ENCODE measurements around the gene DIP2B. TPM values are rescaled to one million over a fixed set of nuclear protein-coding genes. Genes with fewer than 3 reads are reported as not detected.

DIP2B gene
- total and polyA plus RNA-seq, 12 donors = 3.4 to 46.6 (median 25.0) TPM

DNA sequence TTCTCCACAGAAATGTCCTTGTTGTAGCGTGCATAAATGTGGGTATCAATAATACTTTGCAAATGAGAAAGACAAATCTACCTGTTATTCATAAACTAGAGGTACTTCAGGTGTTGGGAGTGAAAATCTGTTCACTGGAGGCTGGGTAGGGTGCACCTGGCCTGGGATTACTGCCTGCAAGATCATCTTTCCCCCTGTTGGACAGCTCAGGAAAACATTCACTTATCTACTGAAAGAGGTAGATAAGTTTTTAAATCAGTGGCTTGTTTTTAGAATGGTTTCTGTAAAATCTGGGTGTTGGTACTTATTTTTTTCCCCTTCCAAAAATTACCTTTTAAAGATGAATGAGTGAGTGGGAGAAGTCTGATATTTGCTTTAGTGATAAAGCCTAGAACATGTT, 95.6 kb downstream of the DIP2B start:
- WGBS, 4 donors = 84 to 100% (median 93%) methylated on average over 1 of the region's 1 CpG
- TF ChIP-seq, protein P1, sequence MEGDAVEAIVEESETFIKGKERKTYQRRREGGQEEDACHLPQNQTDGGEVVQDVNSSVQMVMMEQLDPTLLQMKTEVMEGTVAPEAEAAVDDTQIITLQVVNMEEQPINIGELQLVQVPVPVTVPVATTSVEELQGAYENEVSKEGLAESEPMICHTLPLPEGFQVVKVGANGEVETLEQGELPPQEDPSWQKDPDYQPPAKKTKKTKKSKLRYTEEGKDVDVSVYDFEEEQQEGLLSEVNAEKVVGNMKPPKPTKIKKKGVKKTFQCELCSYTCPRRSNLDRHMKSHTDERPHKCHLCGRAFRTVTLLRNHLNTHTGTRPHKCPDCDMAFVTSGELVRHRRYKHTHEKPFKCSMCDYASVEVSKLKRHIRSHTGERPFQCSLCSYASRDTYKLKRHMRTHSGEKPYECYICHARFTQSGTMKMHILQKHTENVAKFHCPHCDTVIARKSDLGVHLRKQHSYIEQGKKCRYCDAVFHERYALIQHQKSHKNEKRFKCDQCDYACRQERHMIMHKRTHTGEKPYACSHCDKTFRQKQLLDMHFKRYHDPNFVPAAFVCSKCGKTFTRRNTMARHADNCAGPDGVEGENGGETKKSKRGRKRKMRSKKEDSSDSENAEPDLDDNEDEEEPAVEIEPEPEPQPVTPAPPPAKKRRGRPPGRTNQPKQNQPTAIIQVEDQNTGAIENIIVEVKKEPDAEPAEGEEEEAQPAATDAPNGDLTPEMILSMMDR (IDR thresholded peaks at IDR 0.05) = no peak
- no peak for TF ChIP-seq POLR2A (IDR thresholded peaks at IDR 0.05)
- no peak for DNase-seq

DNA sequence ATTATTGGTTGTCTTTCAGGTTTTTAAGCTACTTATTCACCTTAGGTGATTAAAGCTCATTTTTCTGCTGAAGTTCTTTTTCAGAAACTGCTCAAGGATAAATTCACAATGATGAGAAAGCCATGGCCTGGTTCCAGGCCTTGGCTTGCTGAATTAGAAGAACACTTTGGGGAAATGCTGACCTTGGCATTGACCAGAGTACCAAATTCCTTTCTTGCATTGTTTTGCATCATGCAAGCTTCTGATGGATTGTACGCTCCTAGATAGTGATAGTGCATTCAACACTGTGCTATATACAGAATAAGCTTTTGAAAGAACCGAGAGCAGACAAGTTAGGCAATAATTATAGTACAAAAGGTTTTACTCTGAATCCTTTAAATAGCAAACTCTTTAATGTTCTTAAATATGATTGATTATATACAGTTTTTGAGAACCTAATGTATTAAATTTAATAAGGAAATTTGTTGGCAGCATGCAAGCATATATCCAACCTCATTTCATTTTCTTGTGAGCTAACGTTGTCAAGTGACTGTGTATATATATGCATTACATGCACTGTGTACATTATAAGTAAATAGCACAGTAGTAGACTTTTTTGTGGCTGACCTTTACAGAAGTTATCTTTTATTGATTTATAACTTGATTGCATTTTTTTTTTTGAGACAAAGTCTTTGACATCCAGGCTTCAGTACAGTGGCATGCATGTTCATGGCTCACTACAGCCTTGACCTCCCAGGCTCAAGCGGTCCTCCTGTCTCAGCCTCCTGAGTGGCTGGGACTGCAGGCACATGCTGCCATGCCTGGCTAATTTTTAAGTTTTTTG, 99.2 kb downstream of the DIP2B start:
- intact Hi-C loops (cut with DNase I) = no loop called here
- peak; percentile 49 to 89 (median 78) for DNase-seq
- Histone ChIP-seq H3K4me3 (no peak overlapping the region), H3K27ac (peak overlapping the region in 4 of 5 donors; percentile 38 to 76 (median 60)), H3K9me3 (replicated peaks in 1 of 3) (no peaks in the 10 kb centered on the region), H3K27me3 (no peaks in the 10 kb centered on the region), H3K4me1 (replicated peaks in 1 of 2) (peaks cover 17 to 41% of the 10 kb centered on the region in 2 donors), H3K36me3 (replicated peaks in 1 of 2) (no peaks in the 10 kb centered on the region)
- TF ChIP-seq, protein P1 (IDR thresholded peaks at IDR 0.05) = no peak
- no peak for TF ChIP-seq POLR2A (IDR thresholded peaks at IDR 0.05)
- WGBS, 4 donors = 29 to 38% (median 30%) methylated on average over 4 of the region's 4 CpGs

More for the DNA sequence above, 95.6 kb downstream of the DIP2B start:
- intact Hi-C loops (cut with DNase I) = no loop called here
- Histone ChIP-seq H3K27me3 (no peaks in the 10 kb centered on the region), H3K4me1 (replicated peaks in 1 of 2) (peaks cover 18 to 50% of the 10 kb centered on the region in 2 donors), H3K4me3 (no peak overlapping the region), H3K36me3 (replicated peaks in 1 of 2) (no peaks in the 10 kb centered on the region), H3K27ac (no peak overlapping the region), H3K9me3 (replicated peaks in 1 of 3) (no peaks in the 10 kb centered on the region)

DNA sequence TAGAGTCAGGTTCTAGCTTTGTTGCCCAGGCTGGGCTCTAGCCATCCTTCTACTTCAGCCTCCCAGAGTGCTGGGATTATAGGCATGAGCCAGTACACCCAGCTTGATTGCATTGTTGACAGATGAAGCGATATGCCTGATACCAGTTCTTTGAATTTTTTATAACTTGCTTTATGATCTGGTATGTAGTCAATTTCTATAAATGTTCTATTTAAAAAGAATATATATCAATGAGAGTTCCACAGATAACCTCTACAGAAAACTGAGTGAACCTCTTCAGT, 99.8 kb downstream of the DIP2B start:
- H3K27me3 ChIP-seq = no peaks in the 10 kb centered on the region
- WGBS, 4 donors = 96 to 100% (median 99%) methylated on average over 1 of the region's 1 CpG
- peaks cover 13 to 37% of the 10 kb centered on the region in 2 donors for H3K4me1 ChIP-seq (replicated peaks in 1 of 2)
- intact Hi-C loops (cut with DNase I) = no loop called here
- H3K27ac ChIP-seq = peak overlapping the region in 2 of 5 donors; percentile 17 to 38
- TF ChIP-seq POLR2A (IDR thresholded peaks at IDR 0.05) = no peak
- TF ChIP-seq, protein P1 (IDR thresholded peaks at IDR 0.05) = no peak
- H3K4me3 ChIP-seq = no peak overlapping the region
- no peaks in the 10 kb centered on the region for H3K36me3 ChIP-seq (replicated peaks in 1 of 2)
- H3K9me3 ChIP-seq (replicated peaks in 1 of 3) = no peaks in the 10 kb centered on the region
- DNase-seq = no peak

DNA sequence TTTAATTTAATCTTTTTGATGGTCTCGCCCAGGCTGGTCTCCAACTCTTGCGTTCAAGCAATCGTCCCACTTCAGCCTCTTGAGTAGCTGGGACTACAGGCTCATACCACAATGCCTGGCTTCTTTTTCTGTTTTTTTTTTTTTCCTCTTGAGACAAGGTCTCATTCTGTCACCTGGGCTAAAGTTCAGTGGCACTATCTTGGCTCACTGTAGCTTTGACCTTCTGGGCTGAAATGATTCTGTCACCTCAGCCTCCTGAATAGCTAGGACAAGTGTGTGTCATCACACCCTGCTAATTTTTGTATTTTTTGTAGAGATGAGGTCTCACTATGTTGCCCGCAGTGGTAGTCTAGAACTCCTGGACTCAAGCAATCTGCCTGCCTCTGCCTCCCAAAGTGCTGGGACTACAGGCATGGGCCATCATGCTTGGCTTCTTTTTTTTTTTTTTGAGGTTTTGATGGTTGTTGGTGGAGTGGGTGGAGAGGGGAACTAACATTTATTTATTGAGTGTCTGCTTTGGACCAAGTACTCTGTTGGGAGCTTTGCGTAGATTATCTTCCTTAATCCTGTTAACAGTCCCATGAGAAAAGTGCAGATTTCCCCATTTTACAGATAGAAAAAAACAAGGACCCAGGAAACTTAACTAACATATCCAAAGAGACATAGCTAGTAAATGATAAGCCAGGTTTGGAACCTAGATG, 102.0 kb downstream of the DIP2B start:
- Histone ChIP-seq H3K4me1 (replicated peaks in 1 of 2) (peaks cover 9 to 35% of the 10 kb centered on the region in 2 donors), H3K27me3 (no peaks in the 10 kb centered on the region), H3K9me3 (replicated peaks in 1 of 3) (no peaks in the 10 kb centered on the region), H3K36me3 (replicated peaks in 1 of 2) (no peaks in the 10 kb centered on the region), H3K27ac (no peak overlapping the region), H3K4me3 (no peak overlapping the region)
- WGBS, 4 donors = 82 to 89% (median 86%) methylated on average over 5 of the region's 5 CpGs
- no peak for DNase-seq
- no peak for TF ChIP-seq POLR2A (IDR thresholded peaks at IDR 0.05)
- TF ChIP-seq, protein P1 (IDR thresholded peaks at IDR 0.05) = no peak
- intact Hi-C loops (cut with DNase I) = no loop called here

Measured in adrenal gland (tissue), 12 donors.